ENCODE results near the gene NRG3.

DNA sequence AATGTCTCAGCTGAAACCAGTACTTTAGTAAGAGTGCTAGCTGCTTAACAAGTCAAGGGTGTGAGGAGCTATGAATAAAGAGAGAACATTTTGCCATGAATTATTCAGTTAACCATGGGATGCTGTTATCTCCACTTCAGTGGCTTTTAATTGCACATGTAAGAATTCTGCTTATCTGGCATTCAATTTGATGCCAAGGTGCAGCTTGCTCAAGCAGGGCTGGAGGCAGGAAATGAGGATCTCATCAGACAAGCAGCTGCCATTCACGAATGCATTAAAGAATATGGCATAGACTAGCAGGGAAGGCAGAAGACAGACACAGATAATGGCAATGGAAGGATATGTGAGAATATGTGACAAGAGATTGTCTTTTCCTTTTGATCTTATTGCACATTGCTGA, 697.8 kb downstream of the NRG3 start:
- TF ChIP-seq, protein P1, sequence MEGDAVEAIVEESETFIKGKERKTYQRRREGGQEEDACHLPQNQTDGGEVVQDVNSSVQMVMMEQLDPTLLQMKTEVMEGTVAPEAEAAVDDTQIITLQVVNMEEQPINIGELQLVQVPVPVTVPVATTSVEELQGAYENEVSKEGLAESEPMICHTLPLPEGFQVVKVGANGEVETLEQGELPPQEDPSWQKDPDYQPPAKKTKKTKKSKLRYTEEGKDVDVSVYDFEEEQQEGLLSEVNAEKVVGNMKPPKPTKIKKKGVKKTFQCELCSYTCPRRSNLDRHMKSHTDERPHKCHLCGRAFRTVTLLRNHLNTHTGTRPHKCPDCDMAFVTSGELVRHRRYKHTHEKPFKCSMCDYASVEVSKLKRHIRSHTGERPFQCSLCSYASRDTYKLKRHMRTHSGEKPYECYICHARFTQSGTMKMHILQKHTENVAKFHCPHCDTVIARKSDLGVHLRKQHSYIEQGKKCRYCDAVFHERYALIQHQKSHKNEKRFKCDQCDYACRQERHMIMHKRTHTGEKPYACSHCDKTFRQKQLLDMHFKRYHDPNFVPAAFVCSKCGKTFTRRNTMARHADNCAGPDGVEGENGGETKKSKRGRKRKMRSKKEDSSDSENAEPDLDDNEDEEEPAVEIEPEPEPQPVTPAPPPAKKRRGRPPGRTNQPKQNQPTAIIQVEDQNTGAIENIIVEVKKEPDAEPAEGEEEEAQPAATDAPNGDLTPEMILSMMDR (IDR thresholded peaks at IDR 0.05; ENCODE audit: low read depth, low read length, poor library complexity, severe bottlenecking) = no peak
- TF ChIP-seq EZH2phosphoT487 (IDR thresholded peaks at IDR 0.05; ENCODE audit: borderline replicate concordance, low read length) = no peak

Measured in DOHH2 (cell line).